ENCODE results near the gene MAFB.

Gene MAFB

GRCh38 chr20:40698744-40699143 lies 9.7 kb upstream of the MAFB start:
- DNase-seq = no peak

GRCh38 chr20:40698281-40698680 lies 9.2 kb upstream of the MAFB start:
- DNase-seq = no peak

- no peak for DNase-seq
Observed at GRCh38 chr20:40697541-40697940, 8.5 kb upstream of the MAFB start.

GRCh38 chr20:40695214-40695613 lies 6.2 kb upstream of the MAFB start:
- DNase-seq = no peak

- DNase-seq = no peak
Observed at GRCh38 chr20:40694246-40694645, 5.2 kb upstream of the MAFB start.

GRCh38 chr20:40692240-40693011 lies 3.4 kb upstream of the MAFB start:
- DNase-seq = no peak

- no peak for DNase-seq
Observed at GRCh38 chr20:40691566-40692239, 2.7 kb upstream of the MAFB start.

- no peak for DNase-seq
Observed at GRCh38 chr20:40690836-40691565, 2.0 kb upstream of the MAFB start.

GRCh38 chr20:40689943-40690835 lies 1.2 kb upstream of the MAFB start:
- no peak for DNase-seq

- DNase-seq = no peak
Observed at GRCh38 chr20:40688129-40689099, 622 bp downstream of the MAFB start.

- DNase-seq = no peak
Observed at GRCh38 chr20:40687384-40688128, 1.5 kb downstream of the MAFB start.

- DNase-seq = no peak
Observed at GRCh38 chr20:40686893-40687292, 2.1 kb downstream of the MAFB start.

- no peak for DNase-seq
Observed at GRCh38 chr20:40686434-40686882, 2.6 kb downstream of the MAFB start.

- no peak for DNase-seq
Observed at GRCh38 chr20:40685349-40685748, 3.7 kb downstream of the MAFB start.

- no peak for DNase-seq
Observed at GRCh38 chr20:40683894-40684268, 5.2 kb downstream of the MAFB start.

- no peak for DNase-seq
Observed at GRCh38 chr20:40683221-40683893, 5.7 kb downstream of the MAFB start.

GRCh38 chr20:40682104-40682981 lies 6.7 kb downstream of the MAFB start:
- no peak for DNase-seq

GRCh38 chr20:40681684-40682083 lies 7.4 kb downstream of the MAFB start:
- no peak for DNase-seq

- DNase-seq = no peak
Observed at GRCh38 chr20:40681165-40681564, 7.9 kb downstream of the MAFB start.
